HG03457 (cell line): ENCODE results near the gene LIN52.
"Not testable (repeated sequence)": the region's sequence is repeated elsewhere in the genome, so short reads cannot be mapped to it uniquely, and the experiment has no call there.

Experiments
- ATAC-seq: cut with Tn5 transposase; IDR thresholded peaks from one replicate; pipeline ENCODE4 v1.9.1; 2021; ENCODE audit warnings: moderate number of reproducible peaks; ENCODE audit not compliant: unreplicated experiment

The LIN52 gene

DNA sequence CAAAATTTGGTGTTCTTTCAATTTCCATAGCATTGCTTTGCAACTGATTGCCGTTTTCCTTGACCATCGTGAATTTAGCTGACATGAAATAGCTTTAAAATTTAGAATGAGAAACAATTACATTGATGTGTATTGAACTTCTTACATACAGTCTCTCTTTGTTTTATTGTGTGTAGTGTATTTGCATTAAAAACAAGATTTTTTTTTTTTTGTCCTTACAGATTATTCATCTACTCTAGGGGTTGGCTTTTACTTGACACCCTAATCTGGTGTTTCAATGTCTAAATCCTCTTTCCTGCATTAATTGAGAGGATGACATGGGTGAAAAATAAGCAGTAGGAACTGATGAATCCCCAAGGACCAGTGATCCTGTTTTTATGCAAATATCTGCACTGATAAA is 20.6 kb downstream of the LIN52 start:
- no peak for ATAC-seq

GRCh38 chr14:74109369-74109768 is 24.6 kb downstream of the LIN52 start:
- ATAC-seq: no peak

DNA sequence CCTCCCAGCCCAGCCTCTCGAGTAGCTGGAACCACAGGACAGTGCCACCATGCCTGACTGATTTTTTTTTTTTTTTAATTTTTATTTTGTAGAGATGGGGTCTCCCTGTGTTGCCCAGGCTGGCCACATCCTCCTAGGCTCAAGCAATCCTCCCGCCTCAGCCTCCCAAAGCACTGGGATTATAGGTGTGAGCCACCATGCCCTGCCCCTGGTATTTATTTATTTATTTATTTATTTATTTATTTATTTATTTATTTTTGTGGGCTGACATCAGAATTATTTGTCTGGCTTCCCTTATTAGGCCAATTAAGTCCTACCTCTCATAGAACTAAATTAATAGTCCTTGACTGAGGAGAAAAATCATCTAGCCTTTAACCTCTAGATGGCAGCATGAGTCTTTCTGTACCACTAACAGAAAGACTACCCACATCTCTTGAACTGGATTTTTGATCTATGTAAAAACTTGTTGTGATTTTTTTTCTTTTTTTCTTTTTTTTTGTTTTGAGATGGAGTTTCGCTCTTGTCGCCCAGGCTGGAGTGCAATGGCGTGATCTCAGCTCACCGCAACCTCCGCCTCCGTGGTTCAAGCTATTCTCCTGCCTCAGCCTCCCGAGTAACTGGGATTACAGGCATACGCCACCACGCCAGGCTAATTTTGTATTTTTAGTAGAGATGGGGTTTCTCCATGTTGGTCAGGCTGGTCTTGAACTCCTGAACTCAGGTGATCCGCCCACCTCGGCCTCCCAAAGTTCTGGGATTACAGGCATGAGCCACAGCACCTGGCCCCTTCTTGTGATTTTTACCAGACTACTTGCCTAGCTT is 26.9 kb downstream of the LIN52 start:
- ATAC-seq: not testable (repeated sequence)

DNA sequence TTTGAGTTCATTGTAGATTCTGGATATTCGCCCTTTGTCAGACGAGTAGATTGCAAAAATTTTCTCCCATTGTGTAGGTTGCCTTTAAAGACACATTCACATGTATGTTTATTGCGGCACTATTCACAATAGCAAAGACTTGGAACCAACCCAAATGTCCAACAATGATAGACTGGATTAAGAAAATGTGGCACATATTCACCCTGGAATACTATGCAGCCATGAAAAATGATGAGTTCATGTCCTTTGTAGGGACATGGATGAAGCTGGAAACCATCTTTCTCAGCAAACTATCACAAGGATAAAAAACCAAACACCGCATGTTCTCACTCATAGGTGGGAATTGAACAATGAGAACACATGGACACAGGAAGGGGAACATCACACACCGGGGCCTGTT is 40.7 kb downstream of the LIN52 start:
- not testable (repeated sequence) for ATAC-seq

GRCh38 chr14:74126315-74127013 is 41.7 kb downstream of the LIN52 start:
- ATAC-seq: no peak

GRCh38 chr14:74127634-74128033 is 42.9 kb downstream of the LIN52 start:
- no peak for ATAC-seq

- no peak for ATAC-seq
Measured at GRCh38 chr14:74133833-74134481, 49.2 kb downstream of the LIN52 start.

- ATAC-seq: no peak
Measured at GRCh38 chr14:74134484-74134883, 49.7 kb downstream of the LIN52 start.

GRCh38 chr14:74135426-74135825 is 50.7 kb downstream of the LIN52 start:
- no peak for ATAC-seq

- no peak for ATAC-seq
Measured at GRCh38 chr14:74140374-74140850, 55.7 kb downstream of the LIN52 start.

DNA sequence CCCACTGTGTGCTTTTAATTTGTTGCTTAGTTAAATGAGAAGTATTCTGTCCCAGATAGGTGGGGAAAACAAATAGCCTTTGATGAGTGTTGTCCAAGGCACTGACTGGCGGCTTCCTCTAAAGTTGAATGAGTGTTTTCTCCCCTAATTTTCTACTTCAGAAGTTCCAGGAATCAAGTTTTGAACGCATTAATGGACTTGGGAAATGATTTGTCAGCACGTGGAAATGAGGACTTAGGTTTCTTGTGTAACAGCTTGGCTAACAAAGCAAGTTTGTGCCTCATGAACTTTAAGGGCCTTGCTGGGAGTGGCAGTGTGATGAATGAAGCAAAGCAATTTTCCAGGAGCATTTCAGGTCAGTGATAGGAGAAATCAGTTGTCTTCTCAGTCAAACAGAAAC is 56.9 kb downstream of the LIN52 start:
- no peak for ATAC-seq

- ATAC-seq: no peak
Measured at GRCh38 chr14:74142523-74142922, 57.8 kb downstream of the LIN52 start.

- no peak for ATAC-seq
Measured at GRCh38 chr14:74144789-74145188, 60.0 kb downstream of the LIN52 start.

- ATAC-seq: no peak
Measured at GRCh38 chr14:74147571-74147970, 62.8 kb downstream of the LIN52 start.

- ATAC-seq: no peak
Measured at GRCh38 chr14:74148705-74149104, 63.9 kb downstream of the LIN52 start.

GRCh38 chr14:74155287-74155686 is 70.5 kb downstream of the LIN52 start:
- ATAC-seq: no peak

GRCh38 chr14:74155749-74156148 is 71.0 kb downstream of the LIN52 start:
- ATAC-seq: no peak

- ATAC-seq: no peak
Measured at GRCh38 chr14:74160763-74161162, 76.0 kb downstream of the LIN52 start.

DNA sequence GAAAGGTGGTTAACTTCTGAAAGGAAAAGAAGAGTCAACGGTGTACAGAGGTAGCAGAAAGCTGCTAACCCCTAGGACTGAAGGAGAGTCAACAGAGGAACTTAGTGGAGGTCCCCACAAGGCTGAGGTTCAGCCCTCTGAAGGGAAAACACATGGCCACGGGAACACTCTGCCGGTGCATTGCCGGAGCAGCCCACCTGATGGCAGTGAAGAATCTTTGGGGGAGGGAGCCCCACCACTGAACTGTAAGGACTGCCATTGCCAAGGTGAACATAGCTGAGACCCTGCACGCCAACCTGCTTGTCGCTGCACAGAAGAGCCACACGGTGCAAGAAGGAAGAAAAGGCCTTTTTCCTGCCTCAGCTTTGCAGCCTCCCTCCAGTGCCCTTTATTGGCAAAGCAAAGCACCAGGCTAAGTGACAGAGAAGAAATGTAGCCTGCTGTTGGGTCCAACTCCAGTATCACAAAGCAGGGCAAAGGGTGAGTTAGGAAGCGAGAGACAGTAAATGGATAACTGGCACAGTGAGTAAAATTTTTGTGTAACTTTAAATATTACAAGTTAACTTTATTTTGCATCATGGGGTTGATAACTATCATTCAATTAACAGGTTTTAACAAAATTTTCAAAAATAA is 76.9 kb downstream of the LIN52 start:
- ATAC-seq: no peak

- ATAC-seq: no peak
Measured at GRCh38 chr14:74169906-74170305, 85.2 kb downstream of the LIN52 start.

GRCh38 chr14:74176400-74176793 is 91.6 kb downstream of the LIN52 start:
- ATAC-seq: no peak
